H9 (cell line): ENCODE results near the gene ARHGAP1. TPM values are rescaled to one million over a fixed set of nuclear protein-coding genes. Genes with fewer than 3 reads are reported as not detected.

Experiments
- DNase-seq: peaks from one replicate; pipeline ENCODE4 v3.0.0-alpha.2; 2017
- H2AFZ ChIP-seq: one replicate; pipeline ENCODE4 v1.6.1; 2013; ENCODE audit warnings: mild to moderate bottlenecking, low read length, control low read depth, moderate library complexity
- H2AK5ac ChIP-seq: 2 replicates; pipeline ENCODE4 v1.6.1; 2013; ENCODE audit warnings: low read length, control low read depth, mixed read lengths; ENCODE audit not compliant: insufficient read length
- H2BK120ac ChIP-seq: one replicate; pipeline ENCODE4 v1.6.1; 2013; ENCODE audit warnings: low read depth, mild to moderate bottlenecking, low read length, control low read depth, inconsistent platforms; ENCODE audit not compliant: poor library complexity, severe bottlenecking
- H2BK12ac ChIP-seq: 2 replicates; pipeline ENCODE4 v1.6.1; 2013; ENCODE audit warnings: low read length, control low read depth, mixed read lengths, low read depth; ENCODE audit not compliant: insufficient read length
- H2BK15ac ChIP-seq: 2 replicates; pipeline ENCODE4 v1.6.1; 2013; ENCODE audit warnings: low read depth, low read length, control low read depth
- H2BK20ac ChIP-seq: one replicate; pipeline ENCODE4 v1.6.1; 2013; ENCODE audit warnings: low read depth, mild to moderate bottlenecking, low read length, control low read depth, inconsistent platforms; ENCODE audit not compliant: poor library complexity, severe bottlenecking
- H2BK5ac ChIP-seq: 2 replicates; pipeline ENCODE4 v1.6.1; 2013; ENCODE audit warnings: low read length, control low read depth, mixed read lengths; ENCODE audit not compliant: insufficient read length
- H3K14ac ChIP-seq: 2 replicates; pipeline ENCODE4 v1.6.1; 2013; ENCODE audit warnings: low read length, control low read depth; ENCODE audit not compliant: insufficient read depth
- H3K18ac ChIP-seq: 2 replicates; pipeline ENCODE4 v1.6.1; 2013; ENCODE audit warnings: low read depth, mild to moderate bottlenecking, mixed read lengths, low read length, control low read depth; ENCODE audit not compliant: insufficient read length
- H3K23ac ChIP-seq: 2 replicates; pipeline ENCODE4 v1.6.1; 2013; ENCODE audit warnings: low read length, control low read depth, mixed read lengths, low read depth; ENCODE audit not compliant: insufficient read length
- H3K23me2 ChIP-seq: 2 replicates; pipeline ENCODE4 v1.6.1; 2013; ENCODE audit warnings: low read depth, mild to moderate bottlenecking, mixed read lengths, low read length, control low read depth; ENCODE audit not compliant: insufficient read length, poor library complexity, severe bottlenecking
- H3K27ac ChIP-seq: 2 replicates; pipeline ENCODE4 v1.5.1; 2013; ENCODE audit warnings: low read length, control low read depth, mixed read lengths, low read depth; ENCODE audit not compliant: insufficient read length
- H3K27me3 ChIP-seq: 2 replicates; pipeline ENCODE4 v1.6.1; 2013; ENCODE audit warnings: low read length, control low read depth, inconsistent platforms; ENCODE audit not compliant: insufficient read depth
- H3K4ac ChIP-seq: 2 replicates; pipeline ENCODE4 v1.6.1; 2013; ENCODE audit warnings: low read depth, mild to moderate bottlenecking, control low read depth, inconsistent platforms, low read length, moderate library complexity
- H3K4me1 ChIP-seq: 2 replicates; pipeline ENCODE4 v1.6.1; 2013; ENCODE audit warnings: low read length, control low read depth, inconsistent platforms; ENCODE audit not compliant: insufficient read depth
- H3K4me2 ChIP-seq: 2 replicates; pipeline ENCODE4 v1.6.1; 2013; ENCODE audit warnings: low read length, control low read depth, mixed read lengths; ENCODE audit not compliant: insufficient read length, insufficient read depth
- H3K56ac ChIP-seq: 2 replicates; pipeline ENCODE4 v1.6.1; 2013; ENCODE audit warnings: low read depth, mild to moderate bottlenecking, mixed read lengths, low read length, control low read depth; ENCODE audit not compliant: insufficient read length
- H3K79me1 ChIP-seq: 2 replicates; pipeline ENCODE4 v1.6.1; 2013; ENCODE audit warnings: low read depth, mild to moderate bottlenecking, moderate library complexity, low read length, control low read depth, inconsistent platforms; ENCODE audit not compliant: insufficient read depth, poor library complexity, severe bottlenecking
- H3K79me2 ChIP-seq: 2 replicates; pipeline ENCODE4 v1.6.1; 2013; ENCODE audit warnings: low read length, control low read depth, inconsistent platforms; ENCODE audit not compliant: insufficient read depth
- H3K9ac ChIP-seq: 2 replicates; pipeline ENCODE4 v1.6.1; 2013; ENCODE audit warnings: low read length, control low read depth, mixed read lengths; ENCODE audit not compliant: insufficient read length; ENCODE audit errors: extremely low read depth
- H3K9me3 ChIP-seq: one replicate; pipeline ENCODE4 v1.6.1; 2013; ENCODE audit warnings: low read depth, low read length, inconsistent platforms; ENCODE audit not compliant: control insufficient read depth
- H3T11ph ChIP-seq: one replicate; pipeline ENCODE4 v1.6.1; 2013; ENCODE audit warnings: mild to moderate bottlenecking, low read length, control low read depth, inconsistent platforms
- H4K20me1 ChIP-seq: one replicate; pipeline ENCODE4 v1.6.1; 2013; ENCODE audit not compliant: control insufficient read depth, insufficient read length, insufficient read depth
- H4K5ac ChIP-seq: 2 replicates; pipeline ENCODE4 v1.6.1; 2013; ENCODE audit warnings: low read depth, mild to moderate bottlenecking, mixed read lengths, low read length, control low read depth; ENCODE audit not compliant: insufficient read length
- H4K8ac ChIP-seq: replicated peaks from 2 replicates; pipeline ENCODE4 v1.6.1; 2013; ENCODE audit warnings: low read length, control low read depth, mixed read lengths, low read depth; ENCODE audit not compliant: insufficient read length
- H4K91ac ChIP-seq: 2 replicates; pipeline ENCODE4 v1.6.1; 2013; ENCODE audit warnings: low read depth, mild to moderate bottlenecking, moderate library complexity, mixed read lengths, low read length, control low read depth; ENCODE audit not compliant: insufficient read length
- H3K27ac Mint-ChIP-seq, 3 experiments: 2 replicates in 2 of 3; 3 replicates in 1 of 3; pipeline ENCODE4 v1.8.0; 2020 to 2021; ENCODE audit warnings: mixed read lengths in 3 of 3, mild to moderate bottlenecking in 1 of 3, moderate library complexity in 1 of 3
- H3K27me3 Mint-ChIP-seq: 2 replicates; pipeline ENCODE4 v1.8.0; 2021; ENCODE audit warnings: low read depth, mild to moderate bottlenecking, moderate library complexity, mixed read lengths
- H3K36me3 Mint-ChIP-seq, 3 experiments: 2 replicates in 2 of 3; 3 replicates in 1 of 3; pipeline ENCODE4 v1.8.0; 2020 to 2021; ENCODE audit warnings: low read depth in 3 of 3, mixed read lengths in 3 of 3; ENCODE audit not compliant: insufficient read depth in 1 of 3
- H3K4me1 Mint-ChIP-seq, 2 experiments: 2 replicates each; pipeline ENCODE4 v1.8.0; 2020; ENCODE audit warnings: mixed read lengths in 2 of 2
- H3K4me3 Mint-ChIP-seq, 2 experiments: 2 replicates in 1 of 2; 3 replicates in 1 of 2; pipeline ENCODE4 v1.8.0; 2020 to 2021; ENCODE audit warnings: mild to moderate bottlenecking in 2 of 2, mixed read lengths in 2 of 2, moderate library complexity in 1 of 2
- H3K9me3 Mint-ChIP-seq, 2 experiments: 2 replicates in 1 of 2; 3 replicates in 1 of 2; pipeline ENCODE4 v1.8.0; 2020; ENCODE audit warnings: mild to moderate bottlenecking in 2 of 2, mixed read lengths in 2 of 2, moderate library complexity in 1 of 2
- CTCF ChIP-seq: fragments of 200-600 bp; sonication (generic); conservative IDR thresholded peaks from 3 replicates; pipeline ENCODE4 v1.8.0; 2021; ENCODE audit warnings: antibody characterized with exemption, mild to moderate bottlenecking
- WGBS: extraction: QIAGEN DNeasy Blood & Tissue Kit; methylation state at CpG from one replicate; pipeline ENCODE4 v1.1.7; 2013; ENCODE audit warnings: missing lambda C conversion rate, low lambda C conversion rate, mixed read lengths; ENCODE audit not compliant: insufficient read length; ENCODE audit errors: extremely low coverage; 5-methylcytosine and 5-hydroxymethylcytosine counted together
- total RNA-seq: library from RNA; stranded (reverse); gene quantifications from 2 replicates; pipeline ENCODE4 v1.2.1, GENCODE V29; 2021

ARHGAP1 gene
- total RNA-seq, 1 experiment from 2014 or later = 45.3 TPM

GRCh38 chr11:46679241-46680163 lies 20.9 kb downstream of the ARHGAP1 start:
- Histone ChIP-seq H3K4me1 (no peaks in the 10 kb centered on the region), H4K5ac (no peak overlapping the region), H3K23ac (no peak overlapping the region), H3K56ac (no peak overlapping the region), H3K79me1 (no peaks in the 10 kb centered on the region), H4K20me1 (no peaks in the 10 kb centered on the region), H3K9ac (no peak overlapping the region), H2BK5ac (no peak overlapping the region), H4K91ac (no peak overlapping the region), H3K27ac (no peak overlapping the region), H3K4me2 (no peak overlapping the region), H3K9me3 (no peaks in the 10 kb centered on the region), H3K23me2 (no peaks in the 10 kb centered on the region), H3K79me2 (no peaks in the 10 kb centered on the region), H3K27me3 (no peaks in the 10 kb centered on the region), H3K4ac (no peak overlapping the region), H2AFZ (no peak overlapping the region), H2BK120ac (no peak overlapping the region), H3K14ac (no peak overlapping the region; the same call in 1 of the 2 replicates), H4K8ac (no peak overlapping the region), H3T11ph (no peak overlapping the region), H2BK15ac (no peak overlapping the region), H2BK12ac (no peak overlapping the region), H2BK20ac (no peak overlapping the region), H2AK5ac (no peak overlapping the region), H3K18ac (no peak overlapping the region)
- DNase-seq = no peak
- Mint-ChIP-seq H3K4me1 (peaks cover 8 to 10% of the 10 kb centered on the region in 2 experiments), H3K27ac (no peak overlapping the region; a peak in 1 of 7 replicates), H3K36me3 (peaks cover 0 to 15% (median 9%) of the 10 kb centered on the region in 3 experiments; a peak in 4 of 7 replicates), H3K27me3 (no peaks in the 10 kb centered on the region; the same call in 1 of the 2 replicates), H3K9me3 (no peaks in the 10 kb centered on the region), H3K4me3 (no peak overlapping the region)
- WGBS = no CpG with 5 or more reads among the region's 26 CpGs
- no peak for TF ChIP-seq CTCF
